Stimulated activated CD4-positive, alpha-beta T cell treated with anti-CD3 and anti-CD28 coated beads, Interleukin-4, amount 100 ng/mL, for 4 hours (primary cell): ENCODE measurements around the gene PPIH.
"Not testable (repeated sequence)": the region's sequence is repeated elsewhere in the genome, so short reads cannot be mapped to it uniquely, and the experiment has no call there.

ENCODE experiments used
- DNase-seq, 2 experiments: peaks; one replicate each; pipeline ENCODE4 v3.0.0-alpha.2; 2020

Gene PPIH

GRCh38 chr1:42657981-42658876 is at the start of gene PPIH:
Gene PPIH (plus strand): TSS chr1:42658423. CDS start chr1:42658447, 24 bp downstream.
- peak; percentile 93 to 94 for DNase-seq

GRCh38 chr1:42613803-42614131 is 44.5 kb upstream of the PPIH start:
- DNase-seq: no peak

DNA sequence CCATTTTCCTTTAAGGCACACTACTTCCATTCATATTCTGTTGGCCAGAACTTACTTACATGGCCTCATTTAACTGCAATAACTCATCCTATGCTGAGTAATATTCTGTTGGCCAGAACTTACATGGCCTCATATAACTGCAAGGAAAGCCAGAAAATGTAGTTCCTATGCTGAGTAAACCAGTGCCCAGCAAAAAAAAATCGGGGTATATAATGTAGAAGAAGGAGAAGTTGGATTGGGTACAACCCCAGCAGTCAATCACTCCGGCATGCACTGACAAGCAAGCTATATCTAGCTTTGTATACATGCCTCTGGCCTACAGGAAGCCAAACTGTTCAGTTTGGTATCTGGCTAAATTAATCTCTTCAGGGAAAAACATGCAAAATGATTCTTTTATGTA is 39.4 kb upstream of the PPIH start:
- DNase-seq: no peak

- no peak for DNase-seq
Observed at GRCh38 chr1:42620307-42620706, 37.9 kb upstream of the PPIH start.

DNA sequence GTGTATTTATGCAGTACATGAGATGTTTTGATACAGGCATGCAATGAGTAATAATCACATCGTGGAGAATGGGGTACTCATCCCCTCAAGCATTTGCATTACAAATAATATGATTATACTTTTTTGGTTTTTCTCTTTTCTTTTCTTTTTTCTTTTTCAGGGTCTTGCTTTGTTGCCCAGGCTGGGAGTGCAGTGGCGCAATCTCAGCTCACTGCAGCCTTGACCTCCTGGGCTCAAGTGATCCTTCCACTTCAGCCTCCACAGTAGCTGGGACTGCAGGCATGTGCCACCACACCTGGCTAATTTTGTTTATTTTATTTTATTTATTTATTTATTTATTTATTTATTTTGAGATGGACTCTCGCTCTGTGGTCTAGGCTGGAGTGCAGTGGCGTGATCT is 37.0 kb upstream of the PPIH start:
- DNase-seq: not testable (repeated sequence)

- DNase-seq: not testable (repeated sequence)
Observed at GRCh38 chr1:42627205-42627604, 31.0 kb upstream of the PPIH start.

DNA sequence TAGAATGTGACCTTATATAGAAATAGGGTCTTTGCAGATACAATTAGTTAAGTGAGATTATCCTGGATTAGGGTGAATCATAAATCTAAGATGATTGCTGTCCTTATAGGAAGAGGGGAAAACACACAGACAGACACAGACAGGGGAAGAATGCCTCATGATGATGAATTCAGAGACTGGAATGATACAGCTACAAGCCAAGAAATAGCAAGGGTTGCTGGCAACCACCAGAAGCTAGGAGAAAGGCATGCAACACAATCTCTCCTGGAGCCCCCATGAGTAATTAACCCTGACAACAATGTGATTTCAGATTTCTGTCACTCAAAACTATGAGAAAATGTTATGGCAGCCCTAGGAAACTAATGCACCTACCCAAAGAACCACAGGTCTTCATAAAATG is 19.1 kb upstream of the PPIH start:
- no peak for DNase-seq

DNA sequence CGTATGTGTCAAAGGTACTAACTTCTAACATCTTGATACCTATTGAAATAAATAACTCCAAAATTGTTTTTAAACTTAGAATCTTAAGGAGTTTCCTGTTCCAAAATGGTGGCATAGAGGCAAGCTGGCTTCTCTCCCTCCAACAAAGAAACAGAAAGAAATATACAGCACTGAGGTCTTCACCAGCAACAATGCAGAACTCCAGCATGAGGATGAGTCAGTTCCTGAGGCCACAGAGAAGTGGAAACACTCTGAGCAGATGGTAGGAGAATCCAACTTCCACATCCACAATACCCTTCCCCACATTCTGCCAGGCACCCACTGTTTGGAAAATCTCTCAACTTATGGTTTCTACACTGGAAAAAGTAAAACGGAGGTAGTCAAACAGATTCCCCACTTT is 12.2 kb upstream of the PPIH start:
- no peak for DNase-seq

DNA sequence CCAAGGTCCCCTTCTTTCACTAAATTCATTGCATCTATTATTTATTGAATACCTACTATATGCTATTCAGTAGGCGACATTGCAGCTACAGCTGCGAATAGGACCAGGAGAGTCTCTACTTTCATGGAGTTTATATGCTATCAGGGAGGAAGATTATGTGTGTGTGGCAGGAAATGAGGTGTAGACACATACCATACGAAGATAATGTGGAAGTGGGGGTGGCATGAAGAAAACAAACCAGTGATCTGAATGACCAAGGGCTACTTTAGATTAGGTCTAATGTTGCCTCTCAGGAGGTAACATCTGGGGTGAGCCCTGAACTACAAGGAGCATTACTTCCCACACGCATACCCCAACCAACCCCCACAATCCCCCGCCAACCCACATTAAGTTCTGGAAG is 1.0 kb upstream of the PPIH start:
- no peak for DNase-seq

DNA sequence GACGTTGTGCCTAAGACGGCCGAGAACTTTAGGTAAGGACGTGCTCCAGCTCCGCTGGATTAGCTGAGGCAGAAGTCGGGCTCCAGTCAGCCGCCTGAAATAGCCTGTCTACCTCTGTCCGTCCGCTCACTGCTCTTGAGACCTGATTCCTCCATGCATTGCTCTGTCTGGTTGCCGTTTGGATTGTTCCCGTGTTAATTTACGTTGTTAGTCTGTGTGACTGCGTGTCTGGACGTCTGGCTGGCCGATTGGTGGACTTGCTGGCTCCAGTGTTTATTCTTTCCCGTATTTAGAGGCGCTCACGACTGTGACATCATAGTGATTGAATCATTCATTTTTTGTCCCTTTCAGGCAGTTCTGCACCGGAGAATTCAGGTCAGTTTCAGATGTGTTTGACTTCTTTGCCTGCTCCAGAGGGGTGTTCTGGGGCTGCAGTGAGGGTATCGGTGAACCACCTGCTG is 684 bp downstream of the PPIH start:
- DNase-seq: no peak

- DNase-seq: no peak
Observed at GRCh38 chr1:42660907-42661500, 2.8 kb downstream of the PPIH start.

DNA sequence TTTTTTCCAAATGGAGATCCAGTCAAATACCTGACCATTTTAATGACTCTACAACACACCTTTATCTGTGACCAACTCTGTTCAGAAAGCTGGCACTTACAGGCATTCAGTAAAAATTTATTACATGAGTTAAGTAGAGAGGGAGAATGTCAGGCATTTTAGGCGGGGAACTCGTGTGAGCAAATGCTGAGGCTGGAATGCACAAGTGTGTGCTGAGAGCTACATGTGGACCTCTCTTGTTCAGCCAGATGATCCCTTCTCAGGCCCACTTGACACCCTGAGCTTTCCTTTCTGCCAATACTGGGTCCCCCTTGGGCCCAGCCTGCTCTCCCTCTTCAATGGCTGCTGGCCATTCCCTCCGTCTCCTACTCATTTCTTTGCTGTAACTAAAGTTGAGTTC is 11.7 kb downstream of the PPIH start:
- DNase-seq: no peak

GRCh38 chr1:42670425-42670824 is 12.2 kb downstream of the PPIH start:
- no peak for DNase-seq

DNA sequence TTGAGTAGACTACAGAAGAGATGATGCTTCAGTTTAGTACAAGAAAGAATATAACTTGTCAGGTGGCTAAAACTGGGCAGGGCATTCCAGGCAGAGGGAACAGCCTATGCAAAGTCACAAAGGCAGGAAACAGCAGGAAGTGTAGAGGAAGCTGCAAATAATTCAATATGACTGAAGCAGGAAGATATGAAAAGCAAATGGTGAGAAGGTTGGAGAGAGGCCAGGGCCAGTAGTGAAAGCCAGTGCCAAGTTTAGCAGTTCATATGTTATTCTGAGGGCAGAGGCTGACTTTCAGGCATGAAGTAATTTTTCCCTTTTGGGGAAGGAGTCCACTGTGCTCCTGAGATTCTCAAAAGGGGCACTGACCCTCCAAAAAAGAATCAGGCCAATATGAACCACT is 16.0 kb downstream of the PPIH start:
- DNase-seq: no peak

GRCh38 chr1:42674682-42675081 is 16.5 kb downstream of the PPIH start:
- no peak for DNase-seq

- no peak for DNase-seq
Observed at GRCh38 chr1:42675467-42675866, 17.2 kb downstream of the PPIH start.

- no peak for DNase-seq
Observed at GRCh38 chr1:42676534-42677087, 18.4 kb downstream of the PPIH start.

DNA sequence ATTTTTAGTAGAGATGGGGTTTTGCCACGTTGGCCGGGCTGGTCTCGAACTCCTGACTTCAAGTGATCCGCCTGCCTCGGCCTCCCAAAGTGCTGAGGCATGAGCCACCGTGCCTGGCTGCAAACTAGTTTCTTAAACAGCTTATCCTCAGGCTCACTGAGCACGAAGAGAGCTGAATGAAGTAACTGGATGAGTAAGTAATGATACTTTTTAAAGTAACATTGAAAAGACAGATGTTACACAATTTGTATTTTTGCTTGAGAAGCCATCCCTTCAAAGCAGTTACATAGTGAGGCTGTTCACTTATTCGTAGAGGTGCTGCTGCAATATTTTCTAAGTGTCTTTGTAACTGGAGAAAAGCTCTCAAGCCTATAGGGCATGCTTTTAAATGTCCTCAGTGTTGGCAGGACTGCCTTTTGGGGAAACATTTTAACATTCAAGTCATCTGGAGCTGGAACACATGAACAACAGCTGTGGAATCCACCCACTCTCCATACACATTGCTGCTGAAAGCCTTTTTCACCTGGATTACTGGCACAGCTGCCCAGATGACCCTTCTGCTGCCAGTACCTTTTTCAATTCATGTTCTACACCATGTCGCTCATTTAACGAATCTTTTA is 21.3 kb downstream of the PPIH start:
- DNase-seq: no peak

DNA sequence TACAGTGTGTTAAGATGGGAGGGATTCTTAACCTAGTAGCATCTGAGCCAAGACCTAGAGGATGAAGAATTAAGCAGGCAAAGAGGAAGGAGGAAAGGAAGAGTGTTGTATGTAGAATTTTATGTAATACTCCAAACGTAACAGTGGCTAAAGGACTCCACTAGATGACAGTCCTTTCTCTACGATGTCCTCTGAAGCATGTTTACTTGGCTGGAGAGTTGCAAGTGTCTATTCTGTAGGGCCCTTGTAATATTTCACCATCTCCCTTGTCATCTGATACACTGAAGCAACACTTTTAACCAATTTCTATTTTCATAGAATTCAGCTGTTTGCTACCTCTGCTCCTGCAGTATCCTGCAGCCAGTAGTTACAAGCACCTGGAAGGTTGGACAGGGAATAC is 21.8 kb downstream of the PPIH start:
- DNase-seq: no peak

DNA sequence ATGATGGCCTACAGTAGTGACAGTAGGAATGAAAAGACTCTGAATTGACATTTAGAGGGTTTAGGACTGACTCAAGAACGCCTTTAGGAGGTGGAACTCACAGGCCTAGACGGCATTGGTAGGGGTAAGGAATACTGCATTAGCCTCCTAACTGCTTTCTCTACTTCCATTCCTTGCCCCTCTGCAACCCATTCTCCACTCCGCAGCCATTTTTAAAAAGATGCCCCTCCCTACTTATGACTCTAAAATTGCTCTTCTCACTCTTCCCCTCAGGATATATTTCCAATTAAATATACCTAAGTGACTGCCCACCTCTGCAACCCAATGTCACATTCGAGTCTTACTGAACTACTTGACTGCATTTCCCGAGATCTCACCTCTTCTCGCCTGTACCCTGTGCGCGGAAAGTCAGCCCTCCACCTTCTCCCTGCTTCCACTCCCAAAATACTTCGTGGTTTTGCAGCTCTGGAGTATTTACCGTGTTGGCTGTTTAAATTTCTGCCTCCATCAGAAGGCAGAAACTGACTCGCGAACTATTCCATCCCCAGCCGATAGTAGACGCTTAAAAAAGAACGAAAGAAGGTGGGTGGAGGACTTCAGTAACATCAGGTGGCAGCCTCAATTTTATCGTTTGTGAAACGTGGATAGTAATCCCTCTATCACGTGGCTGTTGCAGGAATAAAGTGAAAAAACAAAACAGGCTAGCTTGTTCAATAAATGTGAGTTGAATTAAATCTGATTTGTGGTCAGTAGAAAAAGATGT is 22.9 kb downstream of the PPIH start:
- DNase-seq: peak in 1 of 2 experiments; percentile 17

GRCh38 chr1:42681741-42682483 is 23.7 kb downstream of the PPIH start, which contains the start of gene YBX1:
Gene YBX1 (plus strand): TSS chr1:42682418. CDS start chr1:42682566, 148 bp downstream.
- DNase-seq: peak; percentile 92 to 95

DNA sequence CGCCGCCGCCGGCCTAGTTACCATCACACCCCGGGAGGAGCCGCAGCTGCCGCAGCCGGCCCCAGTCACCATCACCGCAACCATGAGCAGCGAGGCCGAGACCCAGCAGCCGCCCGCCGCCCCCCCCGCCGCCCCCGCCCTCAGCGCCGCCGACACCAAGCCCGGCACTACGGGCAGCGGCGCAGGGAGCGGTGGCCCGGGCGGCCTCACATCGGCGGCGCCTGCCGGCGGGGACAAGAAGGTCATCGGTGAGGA is 24.2 kb downstream of the PPIH start:
- not testable (repeated sequence) for DNase-seq
